COLO829 (cell line): ENCODE results near the gene MLXIPL.
A peak's percentile ranks its signal among the peaks of the same experiment; 100 is the strongest.
"Not testable (repeated sequence)": the region's sequence is repeated elsewhere in the genome, so short reads cannot be mapped to it uniquely, and the experiment has no call there.

Experiments
- DNase-seq: peaks from one replicate; pipeline ENCODE4 v3.0.0; 2012; ENCODE audit warnings: low spot score

The MLXIPL gene

GRCh38 chr7:73577627-73578341, 46.5 kb downstream of the MLXIPL start:
- no peak for DNase-seq

DNA sequence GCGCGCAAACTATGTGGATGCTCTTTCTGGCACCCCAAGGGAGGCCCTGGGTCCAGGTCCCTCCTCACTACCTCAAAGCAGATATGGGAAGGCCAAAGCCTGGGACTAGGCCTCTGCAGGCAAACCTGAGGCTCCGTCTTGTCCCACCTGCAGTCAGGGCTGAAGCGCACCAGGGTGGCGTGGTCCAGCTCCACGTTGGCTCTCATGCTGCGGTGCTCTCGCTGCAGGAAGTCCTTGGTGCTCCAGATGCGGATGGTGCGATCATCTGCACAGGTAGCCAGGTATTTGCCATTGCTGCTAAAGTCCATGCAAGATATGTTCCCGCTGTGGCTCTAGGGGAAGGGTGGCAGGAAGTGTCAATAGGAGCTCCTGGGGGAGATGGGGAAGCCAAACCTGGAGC, 50.5 kb downstream of the MLXIPL start:
- DNase-seq: no peak

DNA sequence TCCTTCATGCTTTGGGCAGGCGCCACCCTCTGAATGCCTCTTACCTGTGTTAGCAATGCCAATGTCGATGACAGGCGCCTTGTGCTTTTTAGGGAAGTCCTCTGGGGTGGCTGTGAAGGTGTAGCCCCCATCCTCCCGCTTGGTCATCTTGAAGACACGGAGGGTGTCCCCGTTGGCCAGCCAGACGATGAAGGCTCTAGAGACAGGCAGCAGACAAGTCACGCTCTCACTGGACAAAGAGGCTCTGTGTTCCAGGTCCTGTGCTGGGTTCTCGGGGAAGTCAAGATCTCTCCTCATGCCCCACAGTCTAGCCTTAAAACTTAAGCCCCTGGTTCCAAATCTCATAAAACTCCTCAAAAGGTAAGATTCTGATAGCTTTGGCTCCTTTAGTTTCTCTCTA, 51.0 kb downstream of the MLXIPL start:
- no peak for DNase-seq

GRCh38 chr7:73572767-73573186, 51.5 kb downstream of the MLXIPL start:
- DNase-seq: no peak

DNA sequence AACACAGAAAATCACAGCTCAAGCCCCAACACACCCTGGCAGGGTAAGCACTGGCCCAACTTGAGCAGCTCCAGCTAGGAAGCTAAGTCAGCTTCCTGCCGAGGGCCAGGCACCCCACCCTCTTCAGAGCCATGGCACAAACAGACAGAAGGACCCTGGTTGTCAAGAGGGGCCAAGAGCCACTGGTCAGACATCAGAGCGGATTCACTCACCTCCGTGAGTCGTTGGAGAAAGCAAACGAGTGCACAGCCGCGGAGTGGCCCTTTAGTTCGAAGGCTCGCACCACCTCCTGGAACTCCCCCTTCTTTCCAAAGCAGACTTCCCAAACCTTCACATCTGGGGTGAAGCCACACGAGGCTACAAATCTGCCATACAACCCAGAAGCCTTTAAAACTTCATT, 53.3 kb downstream of the MLXIPL start:
- no peak for DNase-seq

- no peak for DNase-seq
Observed at GRCh38 chr7:73570521-73570920, 53.8 kb downstream of the MLXIPL start.

- no peak for DNase-seq
Observed at GRCh38 chr7:73569042-73569608, 55.2 kb downstream of the MLXIPL start.

DNA sequence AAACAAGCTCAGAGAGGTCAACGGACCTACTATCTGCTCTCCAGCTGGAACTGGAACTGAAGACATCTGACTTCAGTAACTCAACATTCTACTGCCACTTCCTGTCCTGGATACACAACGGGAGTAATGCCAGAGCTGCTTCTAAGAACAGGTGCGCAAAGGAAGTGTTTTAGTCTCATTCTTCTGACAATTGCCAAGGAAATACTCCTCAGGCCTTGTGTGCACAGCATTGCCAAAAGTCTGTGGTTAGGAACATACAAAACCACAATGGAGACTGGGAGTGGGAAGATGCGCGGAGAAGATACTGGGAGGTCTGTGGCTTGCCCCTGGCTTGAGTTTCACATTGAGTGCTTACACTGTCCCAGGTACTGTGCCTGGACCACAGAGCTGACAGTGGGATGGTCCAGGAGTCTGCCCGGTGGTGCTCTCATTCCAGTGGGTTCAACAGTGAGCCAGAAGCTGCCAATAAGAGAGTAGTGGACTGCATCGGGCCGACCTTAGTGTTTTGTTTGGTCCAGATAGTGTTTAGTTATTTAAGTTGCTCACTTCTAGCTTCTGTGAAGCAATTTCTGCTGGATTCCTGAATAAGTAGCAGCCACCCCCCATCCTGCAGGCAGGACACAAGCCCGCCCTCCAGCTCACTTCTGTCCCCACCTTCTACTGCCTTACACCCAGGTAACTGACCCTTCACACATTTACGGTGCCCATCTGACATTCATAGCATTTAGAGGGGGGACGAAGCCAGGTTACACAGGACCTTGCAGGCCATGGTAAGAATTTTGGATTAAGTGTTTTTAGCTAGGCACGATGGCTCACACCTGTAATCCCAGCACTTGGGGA, 56.3 kb downstream of the MLXIPL start:
- DNase-seq: no peak

GRCh38 chr7:73567140-73567539, 57.2 kb downstream of the MLXIPL start:
- DNase-seq: no peak

DNA sequence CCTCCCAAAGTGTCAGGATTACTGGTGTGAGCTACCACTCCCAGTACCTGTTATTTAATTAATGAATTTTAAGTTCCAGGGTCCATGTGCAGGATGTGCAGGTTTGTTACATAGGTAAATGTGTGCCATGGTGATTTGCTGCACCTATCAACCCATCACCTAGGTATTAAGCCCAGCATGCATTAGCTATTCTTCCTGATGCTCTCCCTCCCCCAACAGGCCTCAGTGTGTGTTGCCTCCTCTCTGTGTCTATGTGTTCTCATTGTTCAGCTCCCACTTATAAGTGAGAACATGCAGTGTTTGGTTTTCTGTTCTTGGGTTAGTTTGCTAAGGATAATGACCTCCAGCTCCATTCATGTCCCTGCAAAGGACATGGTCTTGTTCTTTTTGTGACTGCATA, 57.9 kb downstream of the MLXIPL start:
- not testable (repeated sequence) for DNase-seq

DNA sequence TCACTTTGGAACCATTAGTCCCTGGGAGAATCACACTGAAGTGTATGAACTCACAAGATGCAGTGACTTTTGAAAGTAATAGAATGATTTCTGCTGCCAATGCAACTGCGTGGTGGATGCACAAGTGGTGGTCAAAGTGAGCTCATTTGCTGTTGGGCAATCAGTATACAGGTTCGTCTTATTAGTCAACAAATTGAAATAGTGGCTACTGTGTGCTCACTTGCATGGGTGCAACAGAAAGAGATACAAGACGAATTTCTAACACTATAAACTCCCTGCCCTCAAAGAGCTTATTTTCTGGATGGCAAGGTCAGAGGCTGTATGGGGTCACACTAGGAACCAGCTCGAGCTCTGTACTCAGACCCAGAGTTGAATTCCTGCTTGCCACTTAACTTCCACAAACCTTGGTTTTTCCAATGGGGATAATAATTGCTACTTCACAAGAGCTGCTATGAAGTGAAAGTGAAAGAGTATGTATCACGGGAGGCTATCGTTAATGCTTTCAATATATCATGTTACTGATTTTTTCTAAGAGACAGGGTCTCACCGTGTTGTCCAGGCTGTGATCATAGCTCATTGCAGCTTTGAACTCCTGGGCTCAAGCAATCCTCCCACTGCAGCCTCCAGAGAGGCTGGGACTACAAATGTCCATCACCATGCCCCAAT, 58.5 kb downstream of the MLXIPL start:
- DNase-seq: no peak

DNA sequence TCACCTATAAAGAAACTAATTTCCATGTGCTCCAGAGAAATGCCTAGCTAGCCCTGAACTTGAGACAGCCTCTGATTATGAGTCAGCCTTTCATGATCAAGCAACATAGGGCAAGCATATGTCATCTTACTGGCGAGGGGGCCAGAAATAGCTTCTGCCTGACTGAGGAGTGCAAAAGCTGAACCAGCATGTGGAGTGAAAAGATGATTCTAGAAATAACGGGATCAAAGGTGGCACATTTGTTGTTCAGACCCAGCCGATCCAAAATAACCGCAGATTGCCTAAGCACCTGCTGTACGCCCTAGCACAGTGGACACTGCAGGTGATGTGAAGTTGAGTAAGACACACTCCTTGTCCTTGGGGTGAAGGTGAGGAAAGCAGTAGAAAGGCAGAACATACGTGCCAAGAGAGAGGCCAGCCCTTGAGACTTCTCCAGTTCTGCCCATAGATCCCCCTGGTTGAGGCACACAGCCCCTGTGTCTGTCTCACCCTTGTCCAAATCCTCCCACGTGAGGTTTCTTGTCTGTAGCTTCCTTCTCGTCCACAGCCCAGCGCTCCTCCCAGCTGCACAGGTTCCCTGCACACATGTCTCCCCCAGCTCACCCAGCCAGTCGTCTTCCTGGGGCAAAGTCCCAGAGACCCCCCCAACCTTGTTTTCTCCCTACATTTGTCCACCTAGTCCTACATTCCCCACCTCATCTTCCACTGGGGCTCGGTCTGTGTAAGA, 64.0 kb downstream of the MLXIPL start:
- peak; percentile 77 for DNase-seq

GRCh38 chr7:73557397-73558257, 66.7 kb downstream of the MLXIPL start, which contains the start of gene BCL7B:
BCL7B (minus strand) TSS chr7:73557690; CDS start chr7:73557578, 112 bp downstream.
- DNase-seq: peak; percentile 92

DNA sequence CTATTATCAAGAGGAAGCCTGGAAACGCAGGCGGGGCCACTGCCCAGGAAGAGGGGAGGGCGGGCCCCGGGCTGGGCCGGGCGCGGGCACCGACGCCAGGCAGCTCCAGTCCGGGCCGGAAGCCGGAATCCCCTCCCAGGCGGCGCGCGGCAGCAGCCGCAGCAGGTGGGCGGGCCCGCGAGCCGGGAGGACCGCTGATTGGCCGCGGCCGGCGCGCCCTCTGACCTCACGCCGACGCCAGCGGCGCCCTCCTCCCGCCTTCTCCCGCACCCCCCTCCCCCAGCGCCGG, 67.3 kb downstream of the MLXIPL start:
- DNase-seq: peak; percentile 97

DNA sequence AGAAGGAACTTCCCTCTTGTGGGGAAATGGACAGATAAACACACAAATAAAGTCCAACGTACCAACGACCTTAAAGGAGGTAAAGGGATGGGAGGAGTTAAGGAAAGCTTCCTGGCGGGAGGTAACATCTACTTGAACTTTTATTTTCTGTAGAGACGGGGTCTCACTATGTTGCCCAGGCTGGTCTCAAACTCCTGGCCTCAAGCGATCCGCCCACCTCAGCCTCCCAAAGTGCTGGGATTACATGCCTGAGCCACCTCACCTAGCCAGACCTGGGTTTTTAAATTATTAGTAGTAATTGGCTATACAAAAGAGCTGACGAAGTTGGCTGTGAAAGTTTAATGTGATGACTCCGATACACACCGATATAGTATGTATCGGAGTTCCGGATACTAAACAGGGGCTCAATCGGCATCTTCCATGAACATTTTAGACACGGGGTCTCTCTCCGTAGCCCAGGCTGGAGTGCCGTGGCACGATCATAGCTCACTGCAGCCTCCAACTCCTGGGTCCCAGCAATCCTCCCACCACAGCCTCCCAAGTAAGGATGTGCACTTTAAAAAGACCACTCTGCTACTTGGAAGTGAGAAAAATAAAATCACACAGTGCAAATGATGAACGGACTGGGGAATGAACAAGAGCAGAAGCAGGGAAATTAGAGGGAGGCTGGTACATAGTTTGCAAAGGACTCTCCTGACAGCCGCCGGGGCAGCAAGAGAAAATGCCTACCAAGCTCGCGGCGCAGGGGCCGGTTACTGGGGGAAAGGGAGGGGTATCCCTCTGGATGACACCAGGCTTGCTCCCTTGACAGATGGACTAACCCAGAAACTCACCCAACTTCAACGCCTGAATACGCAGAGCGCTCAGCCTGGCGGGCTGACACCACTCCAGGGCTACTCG, 67.9 kb downstream of the MLXIPL start:
- DNase-seq: no peak

- DNase-seq: no peak
Observed at GRCh38 chr7:73555411-73555982, 68.8 kb downstream of the MLXIPL start.

GRCh38 chr7:73550093-73550492, 74.2 kb downstream of the MLXIPL start:
- not testable (repeated sequence) for DNase-seq

DNA sequence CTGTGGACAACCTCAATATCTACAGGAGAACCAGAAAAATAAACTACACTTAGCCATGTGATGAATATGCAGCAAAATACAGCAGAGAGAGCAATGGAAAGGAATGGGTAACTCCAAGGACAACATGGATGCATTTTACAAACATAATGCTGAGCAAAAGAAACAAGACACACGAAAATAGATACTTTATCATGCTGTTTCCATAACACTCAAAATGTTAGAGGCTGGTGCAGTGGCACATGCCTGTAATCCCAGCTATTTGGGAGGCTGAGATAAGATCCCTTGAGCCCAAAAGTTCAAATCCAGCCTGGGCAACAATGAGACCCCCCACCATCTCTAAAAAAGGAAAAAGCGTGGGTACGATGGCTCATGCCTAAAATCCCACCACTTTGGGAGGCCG, 75.1 kb downstream of the MLXIPL start:
- DNase-seq: no peak

DNA sequence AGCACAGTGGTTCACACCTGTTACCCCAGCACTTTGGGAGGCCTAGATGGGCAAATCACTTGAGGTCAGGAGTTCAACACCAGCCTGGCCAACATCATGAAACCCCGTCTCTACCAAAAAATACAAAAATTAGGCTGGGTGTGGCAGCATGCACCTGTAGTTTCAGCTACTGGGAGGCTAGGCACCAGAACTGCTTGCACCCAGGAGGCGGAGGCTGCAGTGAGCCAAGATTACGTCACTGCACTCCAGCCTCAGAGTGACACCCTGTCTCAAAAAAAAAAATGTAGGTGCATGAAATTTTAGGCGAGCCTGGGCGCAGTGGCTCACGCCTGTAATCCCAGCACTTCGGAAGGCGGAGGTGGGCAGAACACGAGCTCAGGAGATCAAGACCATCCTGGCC, 76.5 kb downstream of the MLXIPL start:
- DNase-seq: no peak

DNA sequence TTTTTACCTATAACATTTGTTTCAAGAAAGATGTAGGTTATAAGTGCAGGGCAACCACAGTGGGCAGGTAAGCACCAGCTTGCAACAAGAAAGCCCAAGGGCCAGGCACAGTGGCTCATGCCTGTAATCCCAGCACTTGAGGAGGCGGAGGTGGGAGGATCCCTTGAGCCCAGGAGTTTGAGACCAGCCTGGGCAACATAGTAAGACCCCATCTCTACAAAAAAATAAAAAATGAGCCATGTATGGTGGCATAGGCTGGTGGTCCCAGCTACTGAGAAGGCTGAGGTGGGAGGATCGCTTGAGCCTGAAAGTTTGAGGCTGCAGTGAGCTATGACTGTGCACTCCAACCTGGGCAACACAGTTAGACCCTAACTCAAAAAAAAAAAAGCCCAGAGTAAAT, 79.6 kb downstream of the MLXIPL start:
- no peak for DNase-seq
